ENCODE measurements around the gene SLC49A4. TPM values are rescaled to one million over a fixed set of nuclear protein-coding genes. Genes with fewer than 3 reads are reported as not detected.

The SLC49A4 gene
- total and polyA plus RNA-seq, 2 of the 8 experiments (the other 6 are each of a cell fraction or from before 2014, with no cell fraction given), result 9.5 to 10.2 TPM

DNA sequence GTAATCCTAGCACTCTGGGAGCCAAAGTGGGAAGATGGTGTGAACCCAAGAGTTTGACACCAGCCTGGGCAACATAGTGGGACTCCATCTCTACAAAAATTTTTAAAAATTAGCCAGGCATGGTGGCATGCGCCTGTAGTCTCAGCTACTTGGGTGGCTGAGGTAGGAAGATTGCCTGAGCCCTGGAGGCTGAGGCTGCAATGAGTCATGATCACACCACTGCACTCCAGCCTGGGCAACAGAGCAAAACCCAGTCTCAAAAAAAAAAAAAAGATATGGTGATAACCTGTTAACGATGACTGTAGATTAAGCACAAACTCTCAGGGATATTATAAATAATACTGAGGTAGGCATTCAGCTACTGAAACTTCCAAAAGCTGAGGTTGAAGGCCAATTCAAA, 107.5 kb downstream of the SLC49A4 start:
- Histone ChIP-seq H2AK5ac (ENCODE audit: low read depth, low read length) (no peak overlapping the region), H3K79me2 (ENCODE audit: control insufficient read depth in 1 of 2, insufficient read depth in 2 of 2, low read length in 2 of 2) (no peaks in the 10 kb centered on the region), H3K4ac (replicated peaks; ENCODE audit: insufficient read length, low read depth, low read length) (no peak overlapping the region), H3K9me3 (ENCODE audit: insufficient read depth in 2 of 2, low read depth in 1 of 2, low read length in 1 of 2) (no peaks in the 10 kb centered on the region), H3K14ac (ENCODE audit: insufficient read length) (no peak overlapping the region), H4K20me1 (replicated peaks in 1 of 2; ENCODE audit: control insufficient read depth in 1 of 2, insufficient read depth in 2 of 2, low read length in 2 of 2) (no peaks in the 10 kb centered on the region), H3K4me2 (ENCODE audit: insufficient read depth in 1 of 2, low read depth in 2 of 2, low read length in 2 of 2) (no peak overlapping the region), H3K18ac (ENCODE audit: extremely low read depth, low read length) (no peak overlapping the region), H2BK15ac (ENCODE audit: low read length) (no peak overlapping the region), H2AFZ (ENCODE audit: low read length) (no peak overlapping the region), H2BK120ac (replicated peaks; ENCODE audit: low read depth, low read length) (no peak overlapping the region), H4K91ac (replicated peaks; ENCODE audit: insufficient read length, low read length) (no peak overlapping the region), H3K27ac (ENCODE audit: low read depth, low read length) (no peak overlapping the region), H2BK12ac (ENCODE audit: low read depth, low read length) (no peak overlapping the region), H3K36me3 (ENCODE audit: control insufficient read depth in 2 of 4, insufficient read depth in 4 of 4, low read length in 3 of 4) (no peaks in the 10 kb centered on the region), H2BK20ac (ENCODE audit: low read length) (no peak overlapping the region), H3K79me1 (ENCODE audit: low read depth, low read length) (no peaks in the 10 kb centered on the region), H3K4me3 (ENCODE audit: extremely low read depth in 1 of 4, insufficient read depth in 2 of 4, low read depth in 3 of 4, low read length in 4 of 4) (no peak overlapping the region), H3K23me2 (ENCODE audit: low read depth, low read length) (no peaks in the 10 kb centered on the region), H2BK5ac (ENCODE audit: low read depth, low read length) (no peak overlapping the region), H3K27me3 (replicated peaks in 1 of 4; ENCODE audit: control insufficient read depth in 3 of 4, extremely low read depth in 1 of 4, insufficient read depth in 3 of 4, low read length in 3 of 4) (no peaks in the 10 kb centered on the region), H3K23ac (ENCODE audit: insufficient read length) (no peak overlapping the region), H3K9ac (replicated peaks in 1 of 4; ENCODE audit: extremely low read depth in 1 of 4, low read depth in 3 of 4, low read length in 3 of 4) (no peak overlapping the region), H3K4me1 (replicated peaks in 1 of 4; ENCODE audit: control insufficient read depth in 3 of 4, insufficient read depth in 4 of 4, low read length in 3 of 4) (no peaks in the 10 kb centered on the region; a peak in 1 of 7 replicates), H4K8ac (ENCODE audit: extremely low read depth, insufficient read depth, low read length) (no peak overlapping the region), H4K5ac (ENCODE audit: insufficient read length, low read depth, low read length) (no peak overlapping the region), H3K56ac (replicated peaks; ENCODE audit: insufficient read length, low read depth, low read length) (no peak overlapping the region)
- ChIA-PET POLR2A (ENCODE audit: partially characterized antibody) (interaction anchor here (0.6 kb wide), 1 partner anchor 128 kb away, joined by 4 read pairs; no protein-coding TSS in a partner anchor), CTCF (ENCODE audit: partially characterized antibody) (interaction anchor here (0.6 to 1.4 kb wide), 5 partner anchors 13 to 1886 kb away, joined by 3 to 5 read pairs (median 4); no protein-coding TSS in a partner anchor)
- no peak for DNase-seq (ENCODE audit: low read depth in 1 of 2, low spot score in 2 of 2)
- 78% methylated on average over 2 of the region's 2 CpGs; no CpG with 5 or more reads in 1 of the 2 experiments for WGBS, 2 experiments (ENCODE audit: extremely low coverage in 1 of 2, insufficient coverage in 1 of 2, insufficient read length in 1 of 2, insufficient replicate concordance in 2 of 2, low coverage in 1 of 2, low lambda C conversion rate in 2 of 2, missing lambda C conversion rate in 1 of 2)
- no peak for FAIRE-seq
- no peak for TF ChIP-seq HDAC6 (IDR thresholded peaks at IDR 0.05; ENCODE audit: low read depth, low read length)
- TF ChIP-seq TEAD4 (IDR thresholded peaks at IDR 0.05; ENCODE audit: low read depth, low read length), result no peak
- no peak for TF ChIP-seq YY1 (IDR thresholded peaks at IDR 0.05; ENCODE audit: low read depth, low read length)
- no peak for TF ChIP-seq POLR2AphosphoS5 (IDR thresholded peaks at IDR 0.05; ENCODE audit: low read depth, low read length)
- no peak for TF ChIP-seq KDM4A (IDR thresholded peaks at IDR 0.05; ENCODE audit: low read depth, low read length, severe bottlenecking)
- no peak for TF ChIP-seq SIN3A (conservative IDR thresholded peaks at IDR 0.05 in 1 of 2, IDR thresholded peaks at IDR 0.05 in 1 of 2; ENCODE audit: low read depth in 1 of 2, low read length in 2 of 2)

Measured in H1 (cell line).